ENCODE measurements around the gene USP16.

The USP16 gene

GRCh38 chr21:29084372-29084771 lies 59.9 kb downstream of the USP16 start:
- no peak for DNase-seq

- no peak for DNase-seq
These were observed 60.8 kb downstream of the USP16 start for GRCh38 chr21:29085106-29085752.

GRCh38 chr21:29091033-29091432 lies 66.6 kb downstream of the USP16 start:
- no peak for DNase-seq

GRCh38 chr21:29092102-29092959 lies 67.9 kb downstream of the USP16 start:
- DNase-seq, result no peak

GRCh38 chr21:29096218-29097015 lies 71.9 kb downstream of the USP16 start:
- DNase-seq, result no peak

GRCh38 chr21:29098156-29098555 lies 73.7 kb downstream of the USP16 start:
- DNase-seq, result no peak

- DNase-seq, result no peak
These were observed 78.4 kb downstream of the USP16 start for GRCh38 chr21:29102791-29103257.
